HG03159 (cell line): ENCODE results near the gene CCDC124.
"Not testable (repeated sequence)": the region's sequence is repeated elsewhere in the genome, so short reads cannot be mapped to it uniquely, and the experiment has no call there.

Experiments used
- ATAC-seq: cut with Tn5 transposase; IDR thresholded peaks from one replicate; pipeline ENCODE4 v1.9.1; 2021; ENCODE audit warnings: mild to moderate bottlenecking, moderate library complexity; ENCODE audit not compliant: unreplicated experiment

The CCDC124 gene

GRCh38 chr19:17932485-17933338 lies at the start of gene CCDC124:
Gene CCDC124 (plus strand): TSS chr19:17933015. CDS start chr19:17936421, 3,406 bp downstream.
- ATAC-seq = peak; percentile 72

- ATAC-seq = no peak
Measured at GRCh38 chr19:17883627-17884410, 49.0 kb upstream of the CCDC124 start.

GRCh38 chr19:17886515-17886914 lies 46.3 kb upstream of the CCDC124 start:
- no peak for ATAC-seq

GRCh38 chr19:17887221-17887620 lies 45.6 kb upstream of the CCDC124 start:
- not testable (repeated sequence) for ATAC-seq

- ATAC-seq = no peak
Measured at GRCh38 chr19:17888260-17888659, 44.6 kb upstream of the CCDC124 start.

GRCh38 chr19:17889609-17890214 lies 43.1 kb upstream of the CCDC124 start:
- ATAC-seq = no peak

GRCh38 chr19:17893766-17894165 lies 39.0 kb upstream of the CCDC124 start:
- no peak for ATAC-seq

GRCh38 chr19:17902701-17903100 lies 30.1 kb upstream of the CCDC124 start:
- no peak for ATAC-seq

GRCh38 chr19:17908244-17908643 lies 24.6 kb upstream of the CCDC124 start:
- ATAC-seq = no peak

- no peak for ATAC-seq
Measured at GRCh38 chr19:17909003-17909732, 23.6 kb upstream of the CCDC124 start.

- no peak for ATAC-seq
Measured at GRCh38 chr19:17910791-17911360, 21.9 kb upstream of the CCDC124 start.

- no peak for ATAC-seq
Measured at GRCh38 chr19:17915940-17916593, 16.7 kb upstream of the CCDC124 start.

GRCh38 chr19:17918151-17918550 lies 14.7 kb upstream of the CCDC124 start:
- ATAC-seq = not testable (repeated sequence)

GRCh38 chr19:17919122-17919521 lies 13.7 kb upstream of the CCDC124 start:
- ATAC-seq = not testable (repeated sequence)

GRCh38 chr19:17920527-17920926 lies 12.3 kb upstream of the CCDC124 start:
- no peak for ATAC-seq

GRCh38 chr19:17922138-17922537 lies 10.7 kb upstream of the CCDC124 start:
- ATAC-seq = no peak

GRCh38 chr19:17926044-17926443 lies 6.8 kb upstream of the CCDC124 start:
- ATAC-seq = no peak

GRCh38 chr19:17929056-17929455 lies 3.8 kb upstream of the CCDC124 start:
- ATAC-seq = no peak

- no peak for ATAC-seq
Measured at GRCh38 chr19:17931532-17932191, 1.2 kb upstream of the CCDC124 start.
